VCaP (cell line): ENCODE data around the gene CEP41.

Experiments used
- H3K27ac ChIP-seq: fragments of 450-650 bp; 2 replicates; pipeline ENCODE4 v1.5.1; 2017
- CTCF ChIP-seq: fragments of 450-650 bp; conservative IDR thresholded peaks from 2 replicates; pipeline ENCODE4 v1.5.1; 2017; ENCODE audit warnings: mild to moderate bottlenecking, moderate library complexity

CEP41 gene

DNA sequence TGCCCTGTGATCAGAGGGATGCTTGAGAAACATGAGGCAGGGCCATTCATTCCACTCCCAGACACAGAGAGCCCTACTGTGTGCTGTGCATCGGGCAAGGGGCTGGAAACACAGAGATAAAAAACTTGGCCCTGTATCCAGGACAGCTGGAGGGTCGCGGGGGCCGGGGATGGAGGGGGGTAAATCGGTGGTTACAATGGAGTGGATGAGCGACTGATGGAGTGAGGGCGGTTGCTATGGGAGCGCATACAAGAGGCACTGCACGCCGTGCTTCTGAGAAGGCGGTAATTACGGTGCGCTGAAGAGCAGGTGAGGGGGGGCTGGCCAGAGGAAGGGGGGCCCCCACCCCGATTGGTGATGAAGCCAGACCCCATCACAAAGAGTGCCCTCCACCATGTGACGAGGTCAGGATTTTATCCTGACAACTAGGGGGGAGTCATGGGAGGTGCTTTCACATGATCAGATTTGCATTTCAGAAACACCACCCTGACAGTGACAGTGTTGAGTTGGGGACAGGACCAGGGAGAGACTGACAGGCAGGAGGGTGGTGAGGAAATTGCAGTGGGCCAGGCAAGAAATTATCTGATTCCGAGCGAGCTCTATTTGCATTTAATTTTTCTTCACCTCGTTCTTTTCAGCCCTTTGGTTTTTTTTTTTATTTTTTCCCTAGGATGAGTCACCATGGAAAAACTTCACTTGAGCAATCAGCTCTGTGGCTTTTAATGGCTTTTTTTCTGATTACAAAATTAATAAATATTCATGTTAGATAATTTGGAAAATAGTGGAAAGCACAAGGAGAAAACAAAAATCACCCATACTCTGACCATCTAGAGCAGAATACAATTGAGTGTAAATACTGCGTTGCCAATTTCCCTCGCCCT, 88.4 kb downstream of the CEP41 start:
- no peak for TF ChIP-seq CTCF
- H3K27ac ChIP-seq = no peak overlapping the region

DNA sequence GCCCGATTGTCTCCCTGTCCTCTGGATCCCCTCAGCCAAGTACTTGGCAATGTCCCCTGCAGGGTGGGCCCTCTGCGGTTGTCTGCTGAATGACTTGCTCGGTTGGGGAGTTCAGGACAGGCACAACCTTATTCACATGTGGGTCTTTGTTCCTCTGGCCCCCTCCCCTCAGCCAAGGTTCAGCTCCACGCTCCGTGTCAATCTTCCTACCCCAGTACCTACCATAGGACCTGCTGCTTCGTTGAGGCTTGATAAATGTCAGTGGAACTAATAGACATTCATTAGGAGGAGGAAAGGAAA, 89.1 kb downstream of the CEP41 start:
- H3K27ac ChIP-seq = no peak overlapping the region
- no peak for TF ChIP-seq CTCF

DNA sequence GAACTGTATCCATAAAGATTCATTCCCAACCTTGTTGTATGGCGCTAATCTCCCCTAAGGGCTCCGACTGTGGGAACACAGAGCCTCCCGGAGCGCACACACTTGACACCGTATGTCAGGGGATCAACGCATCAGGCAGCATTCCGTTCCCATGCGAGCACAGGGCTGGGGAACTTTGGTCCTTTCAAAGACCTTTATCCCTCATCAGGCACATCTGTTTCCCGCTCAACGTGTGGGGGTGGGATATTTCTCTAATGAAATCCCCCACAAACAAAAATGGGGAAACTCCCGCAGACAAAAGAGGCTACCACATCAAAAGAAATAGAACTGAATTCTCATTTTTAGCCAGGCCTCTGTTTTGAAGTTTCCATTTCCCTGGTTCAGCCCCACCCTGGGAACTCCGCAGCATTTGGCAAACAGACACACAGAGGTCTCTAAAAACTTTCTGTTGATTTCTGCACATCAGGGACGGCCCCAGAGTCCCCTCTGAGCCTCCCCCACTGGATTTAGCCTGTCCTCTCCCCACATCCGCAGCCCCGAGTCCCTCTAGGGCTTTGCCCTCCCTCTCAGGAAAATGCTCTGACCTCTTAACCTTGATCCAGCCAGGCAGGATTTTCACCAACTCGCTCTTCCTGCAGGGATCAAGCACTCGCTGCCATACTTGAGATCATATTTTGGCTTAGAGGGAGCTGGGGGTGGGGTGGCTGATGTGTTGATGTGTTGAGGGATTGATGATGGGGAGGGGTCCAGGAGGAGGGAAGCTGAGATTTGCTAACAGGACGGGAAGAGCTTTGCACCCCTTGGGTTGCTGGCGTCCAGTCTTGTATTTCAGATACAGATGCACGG, 89.6 kb downstream of the CEP41 start:
- no peak overlapping the region for H3K27ac ChIP-seq
- TF ChIP-seq CTCF = no peak

GRCh38 chr7:130349911-130350782, 90.7 kb downstream of the CEP41 start:
- H3K27ac ChIP-seq = no peak overlapping the region
- no peak for TF ChIP-seq CTCF

DNA sequence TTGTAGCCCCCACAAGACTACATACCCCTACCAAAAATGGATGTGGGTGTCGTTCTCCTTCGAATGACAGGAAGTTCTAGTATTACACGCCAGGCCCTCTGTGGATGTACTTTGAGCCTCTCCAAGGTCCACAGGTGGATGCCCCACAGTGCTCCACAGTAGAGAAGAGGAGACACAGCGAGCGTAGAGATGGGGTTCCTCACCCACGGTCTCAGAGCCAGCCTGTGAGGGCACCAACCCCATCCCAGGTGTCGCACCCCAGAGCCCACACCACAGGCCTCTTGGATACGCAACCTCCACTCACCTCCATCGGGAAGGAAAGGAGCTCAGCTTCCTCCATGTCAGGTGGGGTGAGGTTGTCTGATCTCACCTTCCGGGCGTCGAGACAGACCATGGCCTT, 93.9 kb downstream of the CEP41 start:
- TF ChIP-seq CTCF = no peak
- no peak overlapping the region for H3K27ac ChIP-seq

- no peak for TF ChIP-seq CTCF
- no peak overlapping the region for H3K27ac ChIP-seq
Measured at GRCh38 chr7:130346177-130346905, 94.5 kb downstream of the CEP41 start.
